Measurements from ENCODE around the gene CTNNAL1.

DNA sequence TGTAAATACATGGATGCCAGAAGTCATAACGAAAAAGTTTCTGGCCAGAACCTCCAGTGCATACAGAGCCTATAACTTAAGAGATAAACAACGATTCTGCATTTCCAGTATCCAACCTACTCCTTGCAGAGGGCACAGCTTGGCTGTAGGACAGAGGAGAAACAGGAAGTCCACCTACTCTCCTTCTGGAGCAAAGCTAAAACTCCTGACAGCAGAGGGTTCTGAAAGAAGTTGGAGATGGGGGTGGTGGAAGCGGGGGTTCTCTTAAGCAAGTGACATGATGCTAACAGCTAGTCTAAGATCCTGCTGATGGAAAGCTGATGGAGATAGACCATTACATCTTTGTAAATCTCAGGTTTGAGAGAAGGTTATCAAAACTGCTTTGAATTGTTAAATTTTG is 35.5 kb upstream of the CTNNAL1 start:
- TF ChIP-seq POLR2AphosphoS5 (IDR thresholded peaks at IDR 0.05) (no peak), EZH2 (IDR thresholded peaks at IDR 0.05; ENCODE audit: borderline replicate concordance, insufficient read depth, low read length, poor library complexity, severe bottlenecking) (no peak), EP300 (conservative IDR thresholded peaks at IDR 0.05; ENCODE audit: poor library complexity, severe bottlenecking) (no peak), RAD21 (conservative IDR thresholded peaks at IDR 0.05) (no peak), SMC3 (conservative IDR thresholded peaks at IDR 0.05; ENCODE audit: poor library complexity) (no peak), MXI1 (conservative IDR thresholded peaks at IDR 0.05; ENCODE audit: poor library complexity, severe bottlenecking) (no peak), TAF1 (IDR thresholded peaks at IDR 0.05; ENCODE audit: low read depth) (no peak)
- TF ChIP-seq, protein P1, sequence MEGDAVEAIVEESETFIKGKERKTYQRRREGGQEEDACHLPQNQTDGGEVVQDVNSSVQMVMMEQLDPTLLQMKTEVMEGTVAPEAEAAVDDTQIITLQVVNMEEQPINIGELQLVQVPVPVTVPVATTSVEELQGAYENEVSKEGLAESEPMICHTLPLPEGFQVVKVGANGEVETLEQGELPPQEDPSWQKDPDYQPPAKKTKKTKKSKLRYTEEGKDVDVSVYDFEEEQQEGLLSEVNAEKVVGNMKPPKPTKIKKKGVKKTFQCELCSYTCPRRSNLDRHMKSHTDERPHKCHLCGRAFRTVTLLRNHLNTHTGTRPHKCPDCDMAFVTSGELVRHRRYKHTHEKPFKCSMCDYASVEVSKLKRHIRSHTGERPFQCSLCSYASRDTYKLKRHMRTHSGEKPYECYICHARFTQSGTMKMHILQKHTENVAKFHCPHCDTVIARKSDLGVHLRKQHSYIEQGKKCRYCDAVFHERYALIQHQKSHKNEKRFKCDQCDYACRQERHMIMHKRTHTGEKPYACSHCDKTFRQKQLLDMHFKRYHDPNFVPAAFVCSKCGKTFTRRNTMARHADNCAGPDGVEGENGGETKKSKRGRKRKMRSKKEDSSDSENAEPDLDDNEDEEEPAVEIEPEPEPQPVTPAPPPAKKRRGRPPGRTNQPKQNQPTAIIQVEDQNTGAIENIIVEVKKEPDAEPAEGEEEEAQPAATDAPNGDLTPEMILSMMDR (IDR thresholded peaks at IDR 0.05; ENCODE audit: poor library complexity, severe bottlenecking) = no peak
- TF ChIP-seq, protein P2, sequence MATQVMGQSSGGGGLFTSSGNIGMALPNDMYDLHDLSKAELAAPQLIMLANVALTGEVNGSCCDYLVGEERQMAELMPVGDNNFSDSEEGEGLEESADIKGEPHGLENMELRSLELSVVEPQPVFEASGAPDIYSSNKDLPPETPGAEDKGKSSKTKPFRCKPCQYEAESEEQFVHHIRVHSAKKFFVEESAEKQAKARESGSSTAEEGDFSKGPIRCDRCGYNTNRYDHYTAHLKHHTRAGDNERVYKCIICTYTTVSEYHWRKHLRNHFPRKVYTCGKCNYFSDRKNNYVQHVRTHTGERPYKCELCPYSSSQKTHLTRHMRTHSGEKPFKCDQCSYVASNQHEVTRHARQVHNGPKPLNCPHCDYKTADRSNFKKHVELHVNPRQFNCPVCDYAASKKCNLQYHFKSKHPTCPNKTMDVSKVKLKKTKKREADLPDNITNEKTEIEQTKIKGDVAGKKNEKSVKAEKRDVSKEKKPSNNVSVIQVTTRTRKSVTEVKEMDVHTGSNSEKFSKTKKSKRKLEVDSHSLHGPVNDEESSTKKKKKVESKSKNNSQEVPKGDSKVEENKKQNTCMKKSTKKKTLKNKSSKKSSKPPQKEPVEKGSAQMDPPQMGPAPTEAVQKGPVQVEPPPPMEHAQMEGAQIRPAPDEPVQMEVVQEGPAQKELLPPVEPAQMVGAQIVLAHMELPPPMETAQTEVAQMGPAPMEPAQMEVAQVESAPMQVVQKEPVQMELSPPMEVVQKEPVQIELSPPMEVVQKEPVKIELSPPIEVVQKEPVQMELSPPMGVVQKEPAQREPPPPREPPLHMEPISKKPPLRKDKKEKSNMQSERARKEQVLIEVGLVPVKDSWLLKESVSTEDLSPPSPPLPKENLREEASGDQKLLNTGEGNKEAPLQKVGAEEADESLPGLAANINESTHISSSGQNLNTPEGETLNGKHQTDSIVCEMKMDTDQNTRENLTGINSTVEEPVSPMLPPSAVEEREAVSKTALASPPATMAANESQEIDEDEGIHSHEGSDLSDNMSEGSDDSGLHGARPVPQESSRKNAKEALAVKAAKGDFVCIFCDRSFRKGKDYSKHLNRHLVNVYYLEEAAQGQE (IDR thresholded peaks at IDR 0.05; ENCODE audit: borderline replicate concordance) = no peak
